GM12878 (cell line): ENCODE measurements around the gene RAB43.

Source experiments
- BCLAF1 ChIP-seq: fragments of 450-650 bp; IDR thresholded peaks from 2 replicates; pipeline ENCODE4 v1.6.1; 2017; ENCODE audit warnings: antibody characterized with exemption, mild to moderate bottlenecking, moderate library complexity
- CHD1 ChIP-seq: IDR thresholded peaks from 2 replicates; pipeline ENCODE4 v1.6.1; 2012; ENCODE audit warnings: low read depth, low read length, improper control_type of control experiment
- CHD4 ChIP-seq: fragments of 200-600 bp; sonication (generic); IDR thresholded peaks from 2 replicates; pipeline ENCODE4 v1.6.1; 2016; ENCODE audit warnings: mild to moderate bottlenecking
- ETV6 ChIP-seq, 2 experiments: fragments of 450-650 bp in 1 of 2; IDR thresholded peaks in 1 of 2; conservative IDR thresholded peaks in 1 of 2; 2 replicates each; pipeline ENCODE4 v1.6.1; 2014; ENCODE audit warnings: antibody characterized with exemption in 1 of 2, borderline replicate concordance in 1 of 2, low read depth in 1 of 2, mild to moderate bottlenecking in 1 of 2, moderate library complexity in 1 of 2
- EZH2 ChIP-seq: IDR thresholded peaks from 2 replicates; pipeline ENCODE4 v1.6.1; 2012; ENCODE audit warnings: low read depth, mild to moderate bottlenecking, control low read depth, inconsistent platforms, low read length, borderline replicate concordance; ENCODE audit not compliant: control insufficient read depth
- FOXK2 ChIP-seq: fragments of 450-650 bp; IDR thresholded peaks from 2 replicates; pipeline ENCODE4 v1.6.1; 2017; ENCODE audit warnings: mild to moderate bottlenecking, moderate library complexity
- POLR2AphosphoS5 ChIP-seq: IDR thresholded peaks from 2 replicates; pipeline ENCODE4 v1.6.1; 2011; ENCODE audit warnings: mild to moderate bottlenecking, low read length, inconsistent platforms
- RAD51 ChIP-seq: fragments of 450-650 bp; IDR thresholded peaks from 2 replicates; pipeline ENCODE4 v1.6.1; 2016; ENCODE audit warnings: moderate library complexity, mild to moderate bottlenecking, inconsistent platforms
- SMC3 ChIP-seq: IDR thresholded peaks from 2 replicates; pipeline ENCODE4 v1.6.1; 2011; ENCODE audit warnings: low read length, improper control_type of control experiment, borderline replicate concordance
- TARDBP ChIP-seq: IDR thresholded peaks from 2 replicates; pipeline ENCODE4 v1.6.1; 2016; ENCODE audit warnings: borderline replicate concordance
- TF ChIP-seq, protein P1 (sequence below): IDR thresholded peaks from 2 replicates; pipeline ENCODE4 v1.6.1; 2012; ENCODE audit warnings: low read length, inconsistent platforms

DNA sequence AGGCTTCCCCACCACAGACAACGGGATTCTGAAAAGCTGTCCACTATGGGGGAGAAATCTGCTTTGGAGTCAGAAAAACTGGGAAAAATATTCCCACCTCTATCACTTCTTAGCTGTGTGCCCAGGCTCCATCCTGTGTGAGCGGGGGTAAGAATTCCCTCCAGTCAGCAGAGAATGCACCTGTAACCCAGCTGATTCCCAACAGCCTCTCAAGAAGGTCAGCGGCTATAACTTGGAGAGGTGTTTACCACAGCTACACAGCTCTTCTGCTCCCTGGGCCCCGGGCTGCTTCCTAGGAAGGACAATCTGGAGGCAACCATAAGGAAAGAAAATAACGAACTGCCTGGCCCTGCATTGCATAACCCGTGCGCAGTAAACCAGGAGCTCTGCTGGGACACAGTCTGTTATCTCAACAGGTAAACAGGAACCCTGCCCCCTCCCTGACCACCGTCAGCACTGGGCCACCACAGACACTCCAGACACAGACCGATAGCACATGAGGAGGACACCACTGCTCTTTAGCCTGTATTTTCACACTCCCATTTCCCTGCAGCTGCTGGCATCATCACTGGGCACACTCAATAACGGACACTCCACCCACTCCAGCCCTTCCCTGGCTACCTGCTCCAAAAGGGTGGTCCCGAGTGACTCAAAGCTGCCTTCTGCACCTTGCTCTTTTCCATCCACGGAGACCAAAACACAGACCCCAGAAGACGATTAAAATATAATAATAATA is 2.1 kb downstream of the RAB43 start:
- no peak for TF ChIP-seq FOXK2
- no peak for TF ChIP-seq RAD51
- TF ChIP-seq BCLAF1 = no peak
- TF ChIP-seq TARDBP = no peak
- no peak for TF ChIP-seq CHD4
- TF ChIP-seq EZH2 = no peak
- TF ChIP-seq ETV6 (conservative IDR thresholded peaks at IDR 0.05 in 1 of 2, IDR thresholded peaks at IDR 0.05 in 1 of 2; ENCODE audit: borderline replicate concordance in 1 of 2, low read depth in 1 of 2) = no peak
- no peak for TF ChIP-seq POLR2AphosphoS5
- TF ChIP-seq SMC3 = no peak
- TF ChIP-seq, protein P1, sequence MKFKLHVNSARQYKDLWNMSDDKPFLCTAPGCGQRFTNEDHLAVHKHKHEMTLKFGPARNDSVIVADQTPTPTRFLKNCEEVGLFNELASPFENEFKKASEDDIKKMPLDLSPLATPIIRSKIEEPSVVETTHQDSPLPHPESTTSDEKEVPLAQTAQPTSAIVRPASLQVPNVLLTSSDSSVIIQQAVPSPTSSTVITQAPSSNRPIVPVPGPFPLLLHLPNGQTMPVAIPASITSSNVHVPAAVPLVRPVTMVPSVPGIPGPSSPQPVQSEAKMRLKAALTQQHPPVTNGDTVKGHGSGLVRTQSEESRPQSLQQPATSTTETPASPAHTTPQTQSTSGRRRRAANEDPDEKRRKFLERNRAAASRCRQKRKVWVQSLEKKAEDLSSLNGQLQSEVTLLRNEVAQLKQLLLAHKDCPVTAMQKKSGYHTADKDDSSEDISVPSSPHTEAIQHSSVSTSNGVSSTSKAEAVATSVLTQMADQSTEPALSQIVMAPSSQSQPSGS = no peak
- TF ChIP-seq CHD1 = no peak
